Measurements from ENCODE around the gene SGIP1. TPM values are rescaled to one million over a fixed set of nuclear protein-coding genes. Genes with fewer than 3 reads are reported as not detected.

SGIP1 gene
- total RNA-seq, 1 donor from 2014 or later: 32.8 TPM

DNA sequence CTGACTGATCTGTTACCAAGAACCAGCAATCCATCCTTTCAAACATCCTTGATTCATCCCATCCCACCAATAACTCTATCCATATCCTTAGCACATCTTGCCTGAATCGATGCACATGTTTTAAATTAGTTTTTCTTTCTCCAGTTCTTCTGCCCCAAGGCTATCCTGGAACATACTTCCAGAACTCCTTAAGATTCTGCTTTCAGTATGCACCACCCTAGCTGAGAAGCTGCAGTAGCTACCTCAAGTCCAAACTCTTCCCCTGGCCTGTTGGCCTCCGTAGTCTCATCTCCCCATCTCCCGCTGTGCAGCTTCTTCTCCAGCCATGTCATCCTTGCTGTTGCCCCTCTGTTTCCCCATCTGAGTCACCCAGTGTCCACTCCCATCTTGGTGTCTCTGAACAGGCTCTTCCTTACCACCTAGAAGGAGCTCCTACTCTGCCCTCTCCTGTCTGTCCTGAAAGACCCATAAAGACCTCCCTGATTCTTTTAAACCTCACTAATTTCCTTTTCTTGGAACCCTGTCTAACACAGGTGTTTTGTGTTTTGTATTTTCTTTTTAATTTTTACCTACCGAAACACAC lies 108.0 kb downstream of the SGIP1 start:
- H3K4me3 Mint-ChIP-seq (ENCODE audit: unreplicated experiment): no peak overlapping the region
- no peaks in the 10 kb centered on the region for H3K9me3 Mint-ChIP-seq (ENCODE audit: unreplicated experiment)
- peaks cover 3% of the 10 kb centered on the region for H3K4me1 Mint-ChIP-seq (ENCODE audit: unreplicated experiment)
- TF ChIP-seq, protein P1, sequence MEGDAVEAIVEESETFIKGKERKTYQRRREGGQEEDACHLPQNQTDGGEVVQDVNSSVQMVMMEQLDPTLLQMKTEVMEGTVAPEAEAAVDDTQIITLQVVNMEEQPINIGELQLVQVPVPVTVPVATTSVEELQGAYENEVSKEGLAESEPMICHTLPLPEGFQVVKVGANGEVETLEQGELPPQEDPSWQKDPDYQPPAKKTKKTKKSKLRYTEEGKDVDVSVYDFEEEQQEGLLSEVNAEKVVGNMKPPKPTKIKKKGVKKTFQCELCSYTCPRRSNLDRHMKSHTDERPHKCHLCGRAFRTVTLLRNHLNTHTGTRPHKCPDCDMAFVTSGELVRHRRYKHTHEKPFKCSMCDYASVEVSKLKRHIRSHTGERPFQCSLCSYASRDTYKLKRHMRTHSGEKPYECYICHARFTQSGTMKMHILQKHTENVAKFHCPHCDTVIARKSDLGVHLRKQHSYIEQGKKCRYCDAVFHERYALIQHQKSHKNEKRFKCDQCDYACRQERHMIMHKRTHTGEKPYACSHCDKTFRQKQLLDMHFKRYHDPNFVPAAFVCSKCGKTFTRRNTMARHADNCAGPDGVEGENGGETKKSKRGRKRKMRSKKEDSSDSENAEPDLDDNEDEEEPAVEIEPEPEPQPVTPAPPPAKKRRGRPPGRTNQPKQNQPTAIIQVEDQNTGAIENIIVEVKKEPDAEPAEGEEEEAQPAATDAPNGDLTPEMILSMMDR (IDR thresholded peaks at IDR 0.05; ENCODE audit: unreplicated experiment): no peak
- peaks cover 2% of the 10 kb centered on the region for H3K27me3 Mint-ChIP-seq (ENCODE audit: unreplicated experiment)
- H3K27ac Mint-ChIP-seq (ENCODE audit: unreplicated experiment): no peak overlapping the region
- no peaks in the 10 kb centered on the region for H3K36me3 Mint-ChIP-seq (ENCODE audit: low read depth, unreplicated experiment)
- DNase-seq (ENCODE audit: low spot score): no peak

DNA sequence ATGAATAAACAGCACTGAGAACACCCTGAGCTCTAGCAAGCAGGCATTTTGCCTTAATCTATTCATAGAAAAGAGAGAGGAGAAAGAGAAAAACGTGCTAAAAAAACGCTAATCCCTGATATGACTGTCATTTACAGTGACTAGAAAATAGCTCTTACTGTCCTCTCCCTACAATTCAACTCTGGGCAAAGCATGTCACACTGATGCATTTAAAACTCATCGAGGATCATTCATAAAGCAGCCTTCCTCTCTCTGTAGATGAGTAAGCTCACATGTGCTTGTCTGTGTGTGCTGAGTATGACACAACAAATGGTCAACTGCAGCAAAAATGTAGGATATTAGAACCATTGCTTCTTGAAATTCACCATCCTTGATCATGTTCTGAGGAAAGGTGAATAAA lies 109.0 kb downstream of the SGIP1 start:
- no peak overlapping the region for H3K27ac Mint-ChIP-seq (ENCODE audit: unreplicated experiment)
- DNase-seq (ENCODE audit: low spot score): no peak
- H3K4me3 Mint-ChIP-seq (ENCODE audit: unreplicated experiment): no peak overlapping the region
- no peaks in the 10 kb centered on the region for H3K9me3 Mint-ChIP-seq (ENCODE audit: unreplicated experiment)
- no peaks in the 10 kb centered on the region for H3K36me3 Mint-ChIP-seq (ENCODE audit: low read depth, unreplicated experiment)
- peaks cover 2% of the 10 kb centered on the region for H3K27me3 Mint-ChIP-seq (ENCODE audit: unreplicated experiment)
- H3K4me1 Mint-ChIP-seq (ENCODE audit: unreplicated experiment): peaks cover 3% of the 10 kb centered on the region
- TF ChIP-seq, protein P1 (IDR thresholded peaks at IDR 0.05; ENCODE audit: unreplicated experiment): no peak

DNA sequence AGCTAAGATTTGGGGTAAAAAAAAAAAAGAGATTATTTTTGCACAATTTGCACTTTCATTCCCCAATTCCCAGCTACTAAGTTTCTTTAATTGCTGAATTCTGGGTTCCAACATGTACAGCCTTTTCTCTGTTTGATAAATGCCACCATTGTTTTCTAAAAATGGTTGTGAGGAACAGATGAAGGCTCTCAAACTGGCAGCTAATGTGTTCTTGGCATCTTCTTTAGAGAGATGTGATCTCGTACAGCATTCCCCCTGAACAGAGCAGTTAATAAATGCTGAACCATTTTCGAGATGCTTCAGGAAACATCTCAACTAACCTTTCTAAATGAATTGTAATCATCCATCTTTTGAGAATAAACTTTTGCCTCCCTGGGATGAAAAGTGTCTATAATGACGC lies 110.4 kb downstream of the SGIP1 start:
- Mint-ChIP-seq H3K4me1 (ENCODE audit: unreplicated experiment) (peaks cover 3% of the 10 kb centered on the region), H3K27ac (ENCODE audit: unreplicated experiment) (no peak overlapping the region), H3K36me3 (ENCODE audit: low read depth, unreplicated experiment) (no peaks in the 10 kb centered on the region), H3K4me3 (ENCODE audit: unreplicated experiment) (no peak overlapping the region), H3K27me3 (ENCODE audit: unreplicated experiment) (peaks cover 2% of the 10 kb centered on the region), H3K9me3 (ENCODE audit: unreplicated experiment) (no peaks in the 10 kb centered on the region)
- no peak for DNase-seq (ENCODE audit: low spot score)
- TF ChIP-seq, protein P1 (IDR thresholded peaks at IDR 0.05; ENCODE audit: unreplicated experiment): no peak

DNA sequence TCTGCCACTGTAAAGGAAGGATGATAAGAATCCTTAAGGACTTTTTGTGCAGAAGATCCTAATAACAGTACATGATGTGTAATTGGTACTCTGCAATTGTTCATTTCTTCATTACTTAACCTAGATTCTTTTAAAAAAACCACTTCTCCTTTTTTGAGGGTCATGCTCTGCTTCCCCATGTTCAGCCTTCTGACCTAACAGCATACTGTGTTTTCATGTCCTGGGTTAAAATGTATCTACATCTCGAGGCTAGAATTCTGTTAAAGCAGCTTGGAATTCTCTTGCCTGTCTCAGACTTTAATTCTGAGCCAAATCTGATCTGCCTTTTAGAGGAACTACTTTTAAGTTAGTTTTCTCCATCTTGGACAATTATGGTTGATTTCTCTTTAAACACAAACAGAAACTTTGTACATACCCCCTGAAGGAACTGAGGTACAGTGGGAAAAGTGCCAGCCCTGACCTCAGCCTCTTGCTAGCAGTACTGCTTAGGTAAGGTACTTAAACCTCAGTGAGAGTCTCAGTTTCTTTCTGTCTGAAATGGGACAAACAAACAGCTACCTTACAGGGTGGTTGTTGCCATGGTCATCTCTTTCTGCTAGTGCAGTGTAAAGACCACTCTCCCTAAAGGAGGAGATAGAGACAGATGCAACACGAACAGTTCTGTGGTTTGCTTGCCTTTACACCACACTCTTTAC lies 115.1 kb downstream of the SGIP1 start:
- Mint-ChIP-seq H3K4me1 (ENCODE audit: unreplicated experiment) (no peaks in the 10 kb centered on the region), H3K36me3 (ENCODE audit: low read depth, unreplicated experiment) (no peaks in the 10 kb centered on the region), H3K4me3 (ENCODE audit: unreplicated experiment) (no peak overlapping the region), H3K9me3 (ENCODE audit: unreplicated experiment) (no peaks in the 10 kb centered on the region), H3K27ac (ENCODE audit: unreplicated experiment) (no peak overlapping the region), H3K27me3 (ENCODE audit: unreplicated experiment) (peaks cover 6% of the 10 kb centered on the region)
- TF ChIP-seq, protein P1 (IDR thresholded peaks at IDR 0.05; ENCODE audit: unreplicated experiment): no peak
- DNase-seq (ENCODE audit: low spot score): no peak

DNA sequence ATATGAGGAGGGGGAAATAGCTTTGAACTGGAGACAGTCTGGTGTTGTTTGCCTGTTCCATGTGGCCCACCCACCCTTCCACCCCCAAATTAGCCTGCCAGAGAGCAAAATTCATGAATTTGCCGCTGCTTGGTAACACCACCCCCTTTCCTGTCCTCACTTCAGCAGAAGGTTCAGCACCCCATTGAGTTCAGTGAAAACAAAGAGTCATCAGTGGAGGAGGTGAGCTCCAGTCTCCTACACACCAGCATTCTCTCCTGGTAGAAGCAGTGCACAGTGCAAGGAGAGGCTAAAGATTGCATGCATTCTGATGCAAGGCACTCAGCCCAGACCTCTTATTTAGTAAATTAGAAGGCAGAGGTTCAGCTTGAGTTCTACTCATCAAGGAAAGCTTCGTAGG lies 118.6 kb downstream of the SGIP1 start:
- TF ChIP-seq, protein P1 (IDR thresholded peaks at IDR 0.05; ENCODE audit: unreplicated experiment): no peak
- H3K4me1 Mint-ChIP-seq (ENCODE audit: unreplicated experiment): no peaks in the 10 kb centered on the region
- H3K27ac Mint-ChIP-seq (ENCODE audit: unreplicated experiment): no peak overlapping the region
- no peaks in the 10 kb centered on the region for H3K9me3 Mint-ChIP-seq (ENCODE audit: unreplicated experiment)
- no peak for DNase-seq (ENCODE audit: low spot score)
- H3K4me3 Mint-ChIP-seq (ENCODE audit: unreplicated experiment): no peak overlapping the region
- no peaks in the 10 kb centered on the region for H3K36me3 Mint-ChIP-seq (ENCODE audit: low read depth, unreplicated experiment)
- peaks cover 3% of the 10 kb centered on the region for H3K27me3 Mint-ChIP-seq (ENCODE audit: unreplicated experiment)

Data from endothelial cell (in vitro differentiated cells).